NCI-H524 (cell line): ENCODE results near the gene VEGFA.

Experiments used
- DNase-seq, 2 experiments: peaks; one replicate each; lab custom pipeline; 2025; lab: John Stamatoyannopoulos, UW

Gene VEGFA

GRCh38 chr6:43785220-43785752 lies 15.3 kb downstream of the VEGFA start:
- DNase-seq = no peak

GRCh38 chr6:43785904-43786303 lies 15.9 kb downstream of the VEGFA start:
- DNase-seq = no peak

- no peak for DNase-seq
Observed at GRCh38 chr6:43786664-43787329, 16.8 kb downstream of the VEGFA start.

- DNase-seq = no peak
Observed at GRCh38 chr6:43788301-43788700, 18.3 kb downstream of the VEGFA start.

- DNase-seq = peak; percentile 36 to 86
Observed at GRCh38 chr6:43789447-43789846, 19.4 kb downstream of the VEGFA start.

DNA sequence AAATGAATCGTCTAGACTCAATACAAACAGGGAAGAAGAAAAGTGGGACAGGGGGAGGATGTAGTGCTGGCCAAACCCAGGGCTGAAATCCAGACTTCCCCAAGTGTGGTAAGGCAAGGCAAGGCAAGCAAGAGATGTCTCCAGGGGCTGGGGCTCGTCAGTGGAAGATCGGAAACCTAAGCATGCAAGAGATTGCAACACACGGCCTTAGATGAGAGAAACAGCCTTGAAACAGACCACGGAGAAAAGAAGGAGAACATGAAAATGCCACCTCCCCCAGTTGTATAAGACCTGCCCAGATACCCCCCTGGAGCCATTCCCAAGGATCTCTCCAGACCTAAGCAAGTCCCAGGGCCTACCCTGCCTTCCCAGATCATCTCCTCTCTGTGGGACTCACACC lies 20.0 kb downstream of the VEGFA start:
- DNase-seq = no peak

DNA sequence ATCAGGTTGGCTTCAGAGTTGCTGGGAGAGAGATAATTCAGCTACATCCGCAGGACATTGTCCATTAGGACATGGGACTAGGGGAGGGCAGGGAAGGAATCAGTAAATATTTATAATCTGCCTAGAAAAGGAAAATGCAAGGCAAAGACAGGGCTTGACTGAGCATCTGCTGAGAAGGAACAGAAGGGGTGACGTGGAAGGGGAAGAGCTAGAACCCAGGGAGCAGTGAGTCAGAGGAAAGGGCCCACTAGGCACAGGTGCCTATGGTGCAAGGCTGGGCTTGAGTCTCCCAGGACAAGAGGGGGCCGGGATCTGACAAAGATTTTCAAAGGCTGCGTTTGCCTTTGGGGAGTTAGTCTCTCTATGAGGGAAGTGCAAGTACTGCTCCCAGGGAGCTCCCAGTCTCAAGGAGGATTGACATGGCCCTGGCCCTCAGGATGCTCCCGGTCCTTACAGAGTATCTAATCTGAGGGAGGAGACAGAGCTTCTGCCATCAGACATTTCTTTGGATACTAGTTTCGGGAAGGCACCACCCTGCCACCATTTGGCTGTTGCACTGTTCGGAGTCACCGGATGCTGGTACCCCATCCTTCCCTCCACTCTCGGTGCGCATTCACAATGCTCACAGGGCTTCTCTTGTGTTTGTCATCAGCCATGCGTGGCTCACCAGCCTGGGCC lies 21.9 kb downstream of the VEGFA start:
- DNase-seq = no peak

- DNase-seq = no peak
Observed at GRCh38 chr6:43793154-43793874, 23.3 kb downstream of the VEGFA start.

DNA sequence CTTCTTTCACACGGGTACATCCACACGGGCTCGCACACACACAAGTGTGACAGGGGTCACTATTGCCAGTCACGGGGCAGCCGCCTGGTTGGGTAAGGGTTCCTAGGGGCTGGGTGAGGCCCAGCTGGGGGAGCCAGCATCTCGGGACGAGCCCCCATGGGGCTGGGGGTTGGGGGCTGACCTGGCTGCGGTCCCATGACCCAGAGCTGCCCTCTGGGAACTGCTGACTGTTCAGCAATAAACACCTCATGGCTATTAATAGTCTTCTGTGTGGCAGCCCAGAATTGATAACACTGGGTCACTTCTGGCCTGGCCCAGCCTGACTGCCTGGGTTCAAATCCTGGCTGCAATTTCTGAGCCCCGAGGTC lies 23.8 kb downstream of the VEGFA start:
- DNase-seq = no peak

- no peak for DNase-seq
Observed at GRCh38 chr6:43795421-43795820, 25.4 kb downstream of the VEGFA start.

DNA sequence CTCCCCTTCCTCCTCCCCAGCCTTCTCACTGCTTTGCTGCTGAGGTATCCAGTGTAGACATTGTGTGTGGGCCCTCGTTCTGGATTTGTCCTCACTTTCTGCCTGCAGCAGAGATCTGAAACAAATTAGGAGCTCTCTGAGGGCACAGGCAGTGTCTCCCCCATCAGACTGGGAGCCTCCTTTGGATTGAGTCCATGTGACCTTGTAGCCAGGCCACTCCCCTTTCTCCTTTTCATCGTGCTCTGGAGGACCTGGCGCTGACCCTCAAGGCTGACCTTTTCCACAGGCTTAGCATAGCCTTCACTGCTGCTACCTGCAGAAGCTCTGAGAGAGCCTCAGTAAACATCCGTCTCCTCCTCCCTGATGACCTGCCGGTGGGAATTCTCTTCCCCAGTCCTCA lies 26.2 kb downstream of the VEGFA start:
- DNase-seq = no peak

GRCh38 chr6:43796903-43797890 lies 27.2 kb downstream of the VEGFA start:
- DNase-seq = no peak

GRCh38 chr6:43797919-43798318 lies 27.9 kb downstream of the VEGFA start:
- DNase-seq = no peak

DNA sequence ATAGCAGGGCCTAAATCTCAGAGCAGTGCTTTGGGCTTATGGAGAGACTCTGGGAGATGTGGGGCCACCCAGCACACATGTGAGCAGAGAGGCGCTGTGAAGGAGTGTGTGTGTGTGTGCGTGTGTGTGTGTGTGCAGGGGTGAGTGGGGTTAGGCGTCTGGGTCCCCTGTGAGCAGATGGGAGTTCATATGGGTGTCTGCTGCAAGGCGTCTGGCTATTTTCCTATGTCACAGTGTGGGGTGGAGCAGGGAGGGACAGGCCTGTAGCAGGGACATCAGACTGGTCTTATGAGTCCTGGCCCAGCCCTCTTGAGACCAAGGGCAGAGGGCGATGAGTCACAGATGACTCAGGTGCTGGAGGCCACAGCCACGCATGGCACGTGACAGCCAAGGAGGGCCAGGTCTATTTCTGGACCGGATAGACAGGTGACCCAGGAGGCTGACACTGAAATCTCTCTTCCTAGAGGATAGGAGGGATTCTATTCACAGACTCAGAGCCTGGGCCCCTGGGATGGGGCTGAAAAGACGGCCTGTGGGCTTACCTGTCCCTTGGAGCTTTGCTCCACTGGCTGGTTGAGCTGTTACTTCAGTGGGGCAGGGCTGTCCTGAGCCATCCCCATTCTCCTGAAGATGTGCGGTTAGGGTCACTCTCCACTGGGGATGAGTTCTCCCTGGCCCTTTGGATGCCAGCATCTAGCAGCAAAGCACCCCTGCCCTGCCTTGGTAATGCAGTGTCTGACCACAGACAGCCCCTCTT lies 28.9 kb downstream of the VEGFA start:
- DNase-seq = peak in 1 of 2 experiments; percentile 59

DNA sequence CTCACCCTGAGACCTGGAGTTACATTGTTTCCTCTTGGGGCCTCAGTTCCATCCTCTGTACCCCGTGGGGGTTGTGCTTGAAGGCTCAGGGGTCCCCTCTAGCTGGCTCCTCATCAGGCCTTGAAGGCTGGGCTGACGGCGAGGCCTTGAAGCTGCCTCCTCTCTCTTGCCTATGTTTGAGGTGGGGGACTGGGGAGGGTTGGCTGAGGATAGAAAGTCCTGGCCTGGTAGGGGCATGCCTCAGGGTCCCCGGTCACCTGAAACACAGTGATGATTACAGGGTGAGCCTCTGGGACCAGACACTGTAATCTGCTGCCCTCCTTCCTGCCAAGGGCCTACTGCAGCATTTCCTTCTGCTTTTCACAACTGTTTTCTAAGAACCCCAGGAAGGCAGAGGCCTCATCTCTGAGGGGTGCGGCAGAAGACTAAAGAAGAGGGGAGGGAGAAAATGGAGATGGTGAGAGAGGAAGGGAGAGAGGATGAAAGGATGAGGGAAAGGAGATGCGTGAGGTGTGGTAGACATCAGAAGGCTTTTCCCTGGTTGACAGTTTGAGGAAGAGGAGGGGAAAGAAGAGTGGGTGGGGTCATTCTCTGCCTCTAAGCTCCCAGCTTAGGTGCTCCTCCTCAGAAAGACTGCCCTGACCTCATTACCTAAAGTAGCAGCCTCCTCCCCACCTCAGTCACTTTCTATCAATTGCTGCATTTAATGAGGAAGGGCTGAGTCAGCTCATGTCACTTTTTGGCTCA lies 29.7 kb downstream of the VEGFA start:
- DNase-seq = no peak

- no peak for DNase-seq
Observed at GRCh38 chr6:43800298-43800623, 30.2 kb downstream of the VEGFA start.

GRCh38 chr6:43800746-43801494 lies 30.9 kb downstream of the VEGFA start:
- no peak for DNase-seq

GRCh38 chr6:43801495-43802181 lies 31.6 kb downstream of the VEGFA start:
- DNase-seq = no peak
